Body of pancreas (tissue), 4 donors: ENCODE data around the gene MRPS27.

ENCODE experiments used
- CTCF ChIP-seq, 7 experiments: fragments of 450-650 bp in 4 of 7; fragments of 200-600 bp in 3 of 7; sonication (generic) in 3 of 7; IDR thresholded peaks; one replicate each; pipeline ENCODE4 v1.5.1; 2016 to 2019; ENCODE audit warnings: antibody characterized with exemption in 7 of 7
- POLR2A ChIP-seq, 3 donors: fragments of 450-650 bp; IDR thresholded peaks; one replicate each; pipeline ENCODE4 v1.6.1; 2016; ENCODE audit warnings: antibody characterized with exemption in 3 of 3, mild to moderate bottlenecking in 2 of 3

- TF ChIP-seq CTCF (IDR thresholded peaks at IDR 0.05) (no peak), POLR2A (IDR thresholded peaks at IDR 0.05) (no peak)
Observed at GRCh38 chr5:72293495-72294055, 26.5 kb downstream of the MRPS27 start.
